ENCODE measurements around the gene KANSL2.
"Not testable (repeated sequence)": the region's sequence is repeated elsewhere in the genome, so short reads cannot be mapped to it uniquely, and the experiment has no call there.

Gene KANSL2

DNA sequence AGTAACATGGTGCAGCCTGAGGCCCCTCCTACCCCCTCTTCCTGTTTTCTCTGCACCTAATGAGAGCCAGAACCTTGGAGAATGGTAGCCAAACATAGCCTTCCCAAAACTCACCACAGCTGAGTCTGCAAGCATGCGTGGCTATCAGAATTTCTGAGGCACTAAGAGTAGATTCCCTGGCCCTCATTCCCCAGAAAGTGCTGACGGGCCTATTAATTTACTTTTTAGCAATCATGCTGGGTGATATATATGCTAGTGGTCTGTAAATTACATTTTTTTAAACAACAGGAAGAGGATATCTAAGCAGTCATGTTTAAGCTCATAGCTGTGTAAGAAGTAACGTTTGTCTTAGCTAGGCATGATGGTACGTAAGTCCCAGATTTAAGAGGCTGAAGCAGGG is 30.4 kb downstream of the KANSL2 start:
- Histone ChIP-seq H3K36me3 (ENCODE audit: control insufficient read depth, insufficient read depth, low read length) (peaks cover 33% of the 10 kb centered on the region), H3K9me3 (ENCODE audit: control insufficient read depth, low read length) (no peaks in the 10 kb centered on the region), H3K4me1 (ENCODE audit: control insufficient read depth, insufficient read depth, low read length) (no peaks in the 10 kb centered on the region), H3K27ac (ENCODE audit: insufficient read depth, low read depth, low read length, poor library complexity, severe bottlenecking) (no peak overlapping the region), H3K4me3 (ENCODE audit: insufficient read depth, low read depth, low read length) (no peak overlapping the region), H3K27me3 (ENCODE audit: control insufficient read depth, insufficient read depth, low read length, poor library complexity, severe bottlenecking) (no peaks in the 10 kb centered on the region)
- WGBS, 2 experiments, result 86 to 91% methylated on average over 4 of the region's 4 CpGs

DNA sequence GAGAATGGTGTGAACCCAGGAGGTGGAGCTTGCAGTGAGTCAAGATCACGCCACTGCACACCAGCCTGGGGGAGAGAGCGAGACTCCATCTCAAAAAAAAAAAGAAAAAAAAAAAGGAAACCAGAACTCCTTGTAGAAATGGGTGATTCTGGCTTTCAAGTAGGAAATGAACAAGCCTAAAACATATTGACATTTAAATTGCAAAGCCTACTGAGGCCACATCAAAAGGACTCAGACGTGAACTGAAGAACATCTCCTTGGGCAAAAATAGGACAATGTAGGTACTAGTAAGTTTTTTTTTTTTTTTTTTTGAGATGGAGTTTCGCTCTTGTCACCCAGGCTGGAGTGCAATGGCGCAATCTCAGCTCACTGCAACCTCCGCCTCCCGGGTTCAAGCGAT is 36.7 kb downstream of the KANSL2 start:
- not testable (repeated sequence) for H3K27me3 ChIP-seq (ENCODE audit: control insufficient read depth, insufficient read depth, low read length, poor library complexity, severe bottlenecking); H3K4me3 ChIP-seq (ENCODE audit: insufficient read depth, low read depth, low read length); H3K27ac ChIP-seq (ENCODE audit: insufficient read depth, low read depth, low read length, poor library complexity, severe bottlenecking); H3K4me1 ChIP-seq (ENCODE audit: control insufficient read depth, insufficient read depth, low read length); H3K36me3 ChIP-seq (ENCODE audit: control insufficient read depth, insufficient read depth, low read length); H3K9me3 ChIP-seq (ENCODE audit: control insufficient read depth, low read length)
- 86 to 91% methylated on average over 3 to 8 of the region's 8 CpGs for WGBS, 2 experiments

DNA sequence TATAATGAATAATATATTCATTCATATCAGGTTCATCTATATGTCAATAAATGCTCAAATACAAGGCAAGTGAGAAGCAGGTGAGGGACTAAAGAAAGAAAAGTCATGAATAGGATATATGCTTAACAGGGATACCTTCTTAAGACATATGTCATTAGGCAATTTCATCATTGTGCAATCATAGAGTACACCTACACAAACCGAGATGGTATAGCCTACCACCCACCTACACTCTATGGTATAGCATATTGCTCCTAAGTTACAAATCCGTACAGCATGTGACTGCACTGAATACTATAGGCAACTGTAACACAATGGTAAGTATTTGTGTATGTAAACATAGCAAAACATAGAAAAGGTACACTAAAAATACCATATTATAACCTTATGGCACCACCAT is 39.0 kb downstream of the KANSL2 start:
- no peak overlapping the region for H3K4me3 ChIP-seq (ENCODE audit: insufficient read depth, low read depth, low read length)
- H3K36me3 ChIP-seq (ENCODE audit: control insufficient read depth, insufficient read depth, low read length), result peaks cover 10% of the 10 kb centered on the region
- H3K4me1 ChIP-seq (ENCODE audit: control insufficient read depth, insufficient read depth, low read length), result no peaks in the 10 kb centered on the region
- H3K9me3 ChIP-seq (ENCODE audit: control insufficient read depth, low read length), result no peaks in the 10 kb centered on the region
- no peak overlapping the region for H3K27ac ChIP-seq (ENCODE audit: insufficient read depth, low read depth, low read length, poor library complexity, severe bottlenecking)
- 96 to 100% methylated on average over 1 of the region's 2 CpGs for WGBS, 2 experiments
- no peaks in the 10 kb centered on the region for H3K27me3 ChIP-seq (ENCODE audit: control insufficient read depth, insufficient read depth, low read length, poor library complexity, severe bottlenecking)

DNA sequence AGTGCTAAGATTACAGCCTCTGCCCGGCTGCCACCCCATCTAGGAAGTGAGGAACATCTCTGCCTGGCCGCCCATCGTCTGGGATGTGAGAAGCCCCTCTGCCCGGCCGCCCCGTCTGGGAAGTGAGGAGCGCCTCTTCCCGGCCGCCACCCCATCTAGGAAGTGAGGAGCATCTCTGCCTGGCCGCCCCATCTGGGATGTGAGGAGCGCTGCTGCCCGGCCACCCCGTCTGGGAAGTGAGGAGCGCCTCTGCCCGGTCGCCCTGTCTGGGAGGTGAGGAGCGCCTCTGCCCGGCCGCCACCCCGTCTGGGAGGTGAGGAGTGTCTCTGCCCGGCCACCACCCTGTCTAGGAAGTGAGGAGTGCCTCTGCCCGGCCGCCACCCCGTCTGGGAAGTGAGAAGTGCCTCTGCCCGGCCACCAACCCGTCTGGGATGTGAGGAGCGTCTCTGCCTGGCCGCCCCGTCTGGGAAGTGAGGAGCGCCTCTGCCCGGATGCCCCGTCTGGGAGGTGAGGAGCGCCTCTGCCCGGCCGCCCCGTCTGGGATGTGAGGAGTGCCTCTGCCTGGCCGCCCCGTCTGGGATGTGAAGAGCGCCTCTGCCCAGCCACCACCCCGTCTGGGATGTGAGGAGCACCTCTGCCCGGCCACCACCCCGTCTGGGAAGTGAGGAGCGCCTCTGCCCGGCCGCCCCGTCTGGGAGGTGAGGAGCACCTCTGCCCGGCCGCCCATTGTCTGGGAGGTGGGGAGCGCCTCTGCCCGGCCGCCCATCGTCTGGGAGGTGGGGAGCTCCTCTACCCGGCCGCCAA is 40.1 kb downstream of the KANSL2 start:
- not testable (repeated sequence) for H3K4me1 ChIP-seq (ENCODE audit: control insufficient read depth, insufficient read depth, low read length); H3K27me3 ChIP-seq (ENCODE audit: control insufficient read depth, insufficient read depth, low read length, poor library complexity, severe bottlenecking); H3K27ac ChIP-seq (ENCODE audit: insufficient read depth, low read depth, low read length, poor library complexity, severe bottlenecking); H3K36me3 ChIP-seq (ENCODE audit: control insufficient read depth, insufficient read depth, low read length); H3K4me3 ChIP-seq (ENCODE audit: insufficient read depth, low read depth, low read length); H3K9me3 ChIP-seq (ENCODE audit: control insufficient read depth, low read length)
- 93 to 94% methylated on average over 54 of the region's 54 CpGs for WGBS, 2 experiments

DNA sequence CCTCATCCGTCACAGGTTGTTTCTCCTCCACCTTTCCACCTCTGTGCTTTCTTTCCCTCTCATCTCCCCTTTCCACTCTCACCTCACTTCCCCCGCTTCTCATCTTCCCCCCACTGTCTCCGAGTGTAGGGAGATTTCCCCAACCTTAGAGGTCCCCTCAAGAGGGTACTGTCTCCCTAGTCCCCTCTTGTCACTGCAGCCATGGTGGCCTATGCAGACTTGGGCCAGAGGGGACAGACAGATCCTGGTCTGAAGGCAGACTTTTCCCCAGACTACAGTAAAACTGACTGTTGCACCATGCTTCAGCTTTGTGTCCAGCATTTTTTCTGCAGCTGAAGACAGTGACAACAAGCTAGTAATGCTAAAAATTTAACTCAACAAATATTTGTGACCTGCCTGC is 41.2 kb downstream of the KANSL2 start:
- Histone ChIP-seq H3K4me3 (ENCODE audit: insufficient read depth, low read depth, low read length) (no peak overlapping the region), H3K36me3 (ENCODE audit: control insufficient read depth, insufficient read depth, low read length) (peaks cover 2% of the 10 kb centered on the region), H3K9me3 (ENCODE audit: control insufficient read depth, low read length) (no peaks in the 10 kb centered on the region), H3K27ac (ENCODE audit: insufficient read depth, low read depth, low read length, poor library complexity, severe bottlenecking) (no peak overlapping the region), H3K27me3 (ENCODE audit: control insufficient read depth, insufficient read depth, low read length, poor library complexity, severe bottlenecking) (no peaks in the 10 kb centered on the region), H3K4me1 (ENCODE audit: control insufficient read depth, insufficient read depth, low read length) (no peaks in the 10 kb centered on the region)
- 92 to 93% methylated on average over 3 of the region's 3 CpGs for WGBS, 2 experiments

DNA sequence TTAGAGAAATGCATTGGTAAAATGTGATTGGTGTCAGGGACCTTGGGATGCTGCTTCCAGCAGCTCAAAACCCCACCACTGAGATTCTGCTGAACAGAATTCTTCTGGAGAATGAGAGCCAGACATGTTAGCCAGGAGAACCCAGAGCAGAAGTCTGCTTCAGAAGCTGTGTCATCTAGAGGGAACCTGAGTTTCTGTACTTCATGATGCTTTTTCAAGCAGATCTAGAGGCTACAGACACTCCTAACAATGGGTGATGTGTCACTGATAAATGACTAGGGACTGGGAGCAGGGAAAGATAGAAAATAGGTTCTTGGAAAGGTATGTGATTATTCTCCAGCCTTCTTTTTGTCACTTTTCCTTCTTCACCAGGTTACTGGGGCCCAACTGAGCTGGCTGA is 41.6 kb downstream of the KANSL2 start:
- Histone ChIP-seq H3K4me3 (ENCODE audit: insufficient read depth, low read depth, low read length) (no peak overlapping the region), H3K36me3 (ENCODE audit: control insufficient read depth, insufficient read depth, low read length) (no peaks in the 10 kb centered on the region), H3K4me1 (ENCODE audit: control insufficient read depth, insufficient read depth, low read length) (no peaks in the 10 kb centered on the region), H3K27me3 (ENCODE audit: control insufficient read depth, insufficient read depth, low read length, poor library complexity, severe bottlenecking) (no peaks in the 10 kb centered on the region), H3K9me3 (ENCODE audit: control insufficient read depth, low read length) (no peaks in the 10 kb centered on the region), H3K27ac (ENCODE audit: insufficient read depth, low read depth, low read length, poor library complexity, severe bottlenecking) (no peak overlapping the region)

DNA sequence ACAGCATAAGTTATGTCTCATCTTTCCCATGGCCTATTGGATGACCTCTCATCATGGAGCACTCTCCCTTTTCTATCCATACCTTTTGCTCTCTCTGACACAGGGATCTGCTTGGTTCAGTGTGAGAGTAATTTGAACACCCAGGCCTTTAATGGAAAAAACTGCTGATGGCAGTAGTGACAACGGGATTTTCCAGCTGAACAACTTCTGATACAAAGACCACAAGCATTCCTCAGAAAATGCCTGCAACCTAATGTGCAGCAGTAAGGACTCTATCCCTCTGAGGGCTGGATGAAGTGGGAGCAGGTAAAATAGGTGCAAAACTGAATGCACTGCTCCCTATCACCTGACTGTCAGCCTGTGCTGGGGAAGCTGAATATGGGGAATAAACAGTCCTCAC is 51.0 kb downstream of the KANSL2 start:
- Histone ChIP-seq H3K9me3 (ENCODE audit: control insufficient read depth, low read length) (no peaks in the 10 kb centered on the region), H3K4me1 (ENCODE audit: control insufficient read depth, insufficient read depth, low read length) (no peaks in the 10 kb centered on the region), H3K27ac (ENCODE audit: insufficient read depth, low read depth, low read length, poor library complexity, severe bottlenecking) (no peak overlapping the region), H3K4me3 (ENCODE audit: insufficient read depth, low read depth, low read length) (no peak overlapping the region), H3K36me3 (ENCODE audit: control insufficient read depth, insufficient read depth, low read length) (no peaks in the 10 kb centered on the region), H3K27me3 (ENCODE audit: control insufficient read depth, insufficient read depth, low read length, poor library complexity, severe bottlenecking) (no peaks in the 10 kb centered on the region)
- 77 to 94% methylated on average over 1 of the region's 1 CpG for WGBS, 2 experiments

DNA sequence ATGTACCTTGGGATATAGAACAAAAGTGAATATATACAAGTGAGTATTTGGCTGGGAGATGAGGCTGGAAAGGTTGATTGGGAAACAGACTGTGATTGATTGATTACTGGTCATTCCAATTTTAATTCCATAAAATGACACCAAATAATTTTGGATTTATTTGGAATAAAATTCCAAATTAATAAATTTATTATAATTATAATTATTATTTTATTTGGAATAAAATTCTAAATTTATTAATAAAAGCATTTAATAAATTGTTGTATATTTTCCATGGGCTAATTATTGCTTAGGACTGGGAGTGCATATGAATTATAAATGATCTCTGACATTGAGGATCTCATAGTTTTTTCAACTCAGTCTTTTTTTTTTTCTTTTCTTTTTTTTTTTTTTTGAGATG is 51.7 kb downstream of the KANSL2 start:
- no peak overlapping the region for H3K27ac ChIP-seq (ENCODE audit: insufficient read depth, low read depth, low read length, poor library complexity, severe bottlenecking)
- no peaks in the 10 kb centered on the region for H3K9me3 ChIP-seq (ENCODE audit: control insufficient read depth, low read length)
- no peak overlapping the region for H3K4me3 ChIP-seq (ENCODE audit: insufficient read depth, low read depth, low read length)
- H3K4me1 ChIP-seq (ENCODE audit: control insufficient read depth, insufficient read depth, low read length), result no peaks in the 10 kb centered on the region
- H3K36me3 ChIP-seq (ENCODE audit: control insufficient read depth, insufficient read depth, low read length), result no peaks in the 10 kb centered on the region
- no peaks in the 10 kb centered on the region for H3K27me3 ChIP-seq (ENCODE audit: control insufficient read depth, insufficient read depth, low read length, poor library complexity, severe bottlenecking)

DNA sequence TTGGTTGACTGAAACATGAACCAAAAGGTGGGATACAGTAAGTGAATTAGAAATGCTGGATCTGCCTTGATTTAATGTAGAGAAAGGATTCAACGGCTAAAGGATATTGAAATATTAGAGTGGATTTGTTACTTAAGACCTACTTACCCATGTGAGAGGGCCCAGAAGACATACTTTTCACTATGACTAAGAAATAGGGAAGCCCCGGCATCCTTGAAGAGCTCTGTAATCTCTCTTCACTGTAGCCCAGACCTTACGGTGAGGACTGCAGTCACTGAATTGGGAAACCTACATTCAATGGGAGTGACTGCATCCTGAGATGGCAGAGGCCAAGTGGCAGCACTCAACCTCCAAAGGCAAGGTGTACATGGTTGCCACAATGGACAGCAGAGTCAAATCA is 52.5 kb downstream of the KANSL2 start:
- Histone ChIP-seq H3K27me3 (ENCODE audit: control insufficient read depth, insufficient read depth, low read length, poor library complexity, severe bottlenecking) (no peaks in the 10 kb centered on the region), H3K27ac (ENCODE audit: insufficient read depth, low read depth, low read length, poor library complexity, severe bottlenecking) (no peak overlapping the region), H3K4me1 (ENCODE audit: control insufficient read depth, insufficient read depth, low read length) (no peaks in the 10 kb centered on the region), H3K4me3 (ENCODE audit: insufficient read depth, low read depth, low read length) (no peak overlapping the region), H3K36me3 (ENCODE audit: control insufficient read depth, insufficient read depth, low read length) (no peaks in the 10 kb centered on the region), H3K9me3 (ENCODE audit: control insufficient read depth, low read length) (no peaks in the 10 kb centered on the region)
- WGBS, 2 experiments, result 91 to 95% methylated on average over 3 of the region's 3 CpGs

DNA sequence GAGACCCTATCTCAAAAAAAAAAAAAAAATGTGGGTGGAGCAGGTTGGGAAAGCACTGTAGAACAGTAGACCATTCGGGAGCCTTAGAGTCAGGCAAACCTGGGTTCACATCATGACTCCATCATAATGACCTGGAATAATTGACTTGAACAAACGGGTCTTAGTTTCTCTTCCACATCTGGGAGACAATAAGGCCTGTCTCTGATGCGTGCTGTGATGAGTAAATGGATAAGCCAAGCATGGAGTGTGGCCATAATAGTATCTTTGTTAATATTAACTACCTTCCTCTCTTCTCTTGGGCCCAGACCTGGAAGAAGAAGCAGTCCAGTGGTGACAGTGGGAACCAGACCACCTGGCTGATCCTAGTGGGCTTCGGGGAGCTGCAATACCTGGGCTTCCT is 54.5 kb downstream of the KANSL2 start:
- Histone ChIP-seq H3K9me3 (ENCODE audit: control insufficient read depth, low read length) (no peaks in the 10 kb centered on the region), H3K36me3 (ENCODE audit: control insufficient read depth, insufficient read depth, low read length) (no peaks in the 10 kb centered on the region), H3K4me3 (ENCODE audit: insufficient read depth, low read depth, low read length) (no peak overlapping the region), H3K27ac (ENCODE audit: insufficient read depth, low read depth, low read length, poor library complexity, severe bottlenecking) (no peak overlapping the region), H3K27me3 (ENCODE audit: control insufficient read depth, insufficient read depth, low read length, poor library complexity, severe bottlenecking) (no peaks in the 10 kb centered on the region), H3K4me1 (ENCODE audit: control insufficient read depth, insufficient read depth, low read length) (no peaks in the 10 kb centered on the region)
- 86 to 94% methylated on average over 4 of the region's 4 CpGs for WGBS, 2 experiments

DNA sequence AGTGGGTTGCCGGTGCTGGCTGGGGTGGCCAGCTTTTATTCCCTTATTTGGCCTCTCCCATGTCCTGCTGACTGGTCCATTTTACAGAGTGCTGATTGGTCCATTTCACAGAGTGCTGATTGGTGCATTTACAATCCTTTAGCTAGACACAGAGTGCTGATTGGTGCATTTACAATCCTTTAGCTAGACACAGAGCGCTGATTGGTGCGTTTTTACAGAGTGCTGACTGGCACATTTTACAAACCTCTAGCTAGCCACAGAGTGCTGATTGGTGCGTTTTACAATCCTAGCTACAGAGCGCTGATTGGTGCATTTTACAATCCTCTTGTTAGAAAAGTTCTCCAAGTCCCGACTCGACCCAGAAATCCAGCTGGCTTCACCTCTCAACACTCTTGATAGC is 59.0 kb downstream of the KANSL2 start:
- H3K4me3 ChIP-seq (ENCODE audit: insufficient read depth, low read depth, low read length), result not testable (repeated sequence)

More for the DNA sequence above, 59.0 kb downstream of the KANSL2 start:
- H3K36me3 ChIP-seq (ENCODE audit: control insufficient read depth, insufficient read depth, low read length); H3K9me3 ChIP-seq (ENCODE audit: control insufficient read depth, low read length); H3K27ac ChIP-seq (ENCODE audit: insufficient read depth, low read depth, low read length, poor library complexity, severe bottlenecking); H3K27me3 ChIP-seq (ENCODE audit: control insufficient read depth, insufficient read depth, low read length, poor library complexity, severe bottlenecking); H3K4me1 ChIP-seq (ENCODE audit: control insufficient read depth, insufficient read depth, low read length): not testable (repeated sequence)
- WGBS, 2 experiments, result 92 to 96% methylated on average over 7 of the region's 7 CpGs
